HepG2 (cell line): ENCODE results near the gene LAMTOR2. TPM values are rescaled to one million over a fixed set of nuclear protein-coding genes. Genes with fewer than 3 reads are reported as not detected.

ENCODE experiments used
- ATAC-seq: fragments of 200-7000 bp; cut with Tn5 transposase; 3 replicates; pipeline ENCODE4 v1.9.1; 2020; ENCODE audit warnings: mild to moderate bottlenecking, moderate library complexity
- BruUV-seq: library from RNA; stranded (reverse); fragments of 400-500 nt; replicated peaks from 2 replicates; lab custom pipeline; 2021; lab: Mats Ljungman, UMichigan
- CTCF ChIA-PET: fragments of 300-600 bp; formaldehyde crosslinking; extraction: SDS; loops from one replicate; lab custom pipeline; 2021; ENCODE audit warnings: low total read pairs, inconsistent platforms, low intra/inter-chr PET ratio; lab: Yijun Ruan, JAX
- POLR2A ChIA-PET: fragments of 350-600 bp; sonication (Branson Sonifier 250); formaldehyde crosslinking; loops from one replicate; lab custom pipeline; 2020; ENCODE audit warnings: antibody characterized with exemption, inconsistent platforms; lab: Yijun Ruan, JAX
- DNase-seq: peaks from one replicate; pipeline ENCODE4 v3.0.0-alpha.2; 2015; ENCODE audit warnings: low spot score
- FAIRE-seq: peaks from 3 replicates; lab custom pipeline; 2011; peaks lifted over from hg19 to GRCh38; lab: Jason Lieb, UNC
- H2AFZ ChIP-seq: one replicate; pipeline ENCODE4 v1.6.1; 2011; ENCODE audit warnings: low read length, inconsistent platforms
- H3K27ac ChIP-seq: fragments of 300-600 bp; 3 replicates; pipeline ENCODE4 v1.8.0; 2011; ENCODE audit warnings: mixed run types, mild to moderate bottlenecking, mixed read lengths, low read length, inconsistent platforms; ENCODE audit not compliant: insufficient read depth; ENCODE audit errors: extremely low read length
- H3K27me3 ChIP-seq, 2 experiments: fragments of 200-600 bp in 1 of 2; 2 replicates in 1 of 2; 3 replicates in 1 of 2; pipeline versions ENCODE4 v1.6.0 to v1.8.0; 2011; ENCODE audit warnings: low read length in 2 of 2, mild to moderate bottlenecking in 2 of 2, moderate library complexity in 2 of 2, inconsistent platforms in 1 of 2; ENCODE audit not compliant: insufficient read depth in 2 of 2, control insufficient read depth in 1 of 2
- H3K36me3 ChIP-seq, 2 experiments: fragments of 200-600 bp in 1 of 2; replicated peaks in 1 of 2; 2 replicates in 1 of 2; 3 replicates in 1 of 2; pipeline versions ENCODE4 v1.5.1 to v1.8.0; 2011; ENCODE audit warnings: low read length in 2 of 2, inconsistent platforms in 1 of 2; ENCODE audit not compliant: insufficient read depth in 2 of 2, control insufficient read depth in 1 of 2
- H3K4me1 ChIP-seq: 2 replicates; pipeline ENCODE4 v1.5.1; 2012; ENCODE audit warnings: low read length, inconsistent platforms; ENCODE audit not compliant: insufficient read depth
- H3K4me2 ChIP-seq: 2 replicates; pipeline ENCODE4 v1.6.0; 2011; ENCODE audit warnings: low read depth, low read length, inconsistent platforms
- H3K4me3 ChIP-seq, 3 experiments: fragments of 200-600 bp in 1 of 3; sonication (generic), shearing (Covaris generic) in 1 of 3; replicated peaks in 1 of 3; 2 replicates each; pipeline ENCODE4 v1.5.1; 2011 to 2016; ENCODE audit warnings: low read length in 3 of 3, inconsistent platforms in 2 of 3, low read depth in 2 of 3, mild to moderate bottlenecking in 2 of 3, control low read depth in 1 of 3, mixed read lengths in 1 of 3; ENCODE audit not compliant: insufficient read depth in 1 of 3
- H3K79me2 ChIP-seq: one replicate; pipeline ENCODE4 v1.6.1; 2011; ENCODE audit warnings: low read length, inconsistent platforms; ENCODE audit not compliant: insufficient read depth
- H3K9ac ChIP-seq: 2 replicates; pipeline ENCODE4 v1.6.0; 2011; ENCODE audit warnings: mild to moderate bottlenecking, low read depth, low read length, inconsistent platforms; ENCODE audit not compliant: insufficient read depth
- H3K9me3 ChIP-seq: 2 replicates; pipeline ENCODE4 v1.5.1; 2012; ENCODE audit warnings: mild to moderate bottlenecking, low read length
- H4K20me1 ChIP-seq: 2 replicates; pipeline ENCODE4 v1.6.0; 2011; ENCODE audit warnings: inconsistent platforms, mild to moderate bottlenecking, low read length, moderate library complexity; ENCODE audit not compliant: insufficient read depth
- ATF6 ChIP-seq: sonication (generic); formaldehyde crosslinking; conservative IDR thresholded peaks from 2 replicates; pipeline ENCODE4 v1.4.0; 2020; ENCODE audit warnings: missing genetic modification reagents
- GABPB1 ChIP-seq: IDR thresholded peaks from 2 replicates; pipeline ENCODE4 v1.6.1; 2016; ENCODE audit warnings: mild to moderate bottlenecking, missing genetic modification reagents, moderate library complexity, missing compliant biosample characterization
- MXI1 ChIP-seq: IDR thresholded peaks from 3 replicates; pipeline ENCODE4 v1.6.1; 2012; ENCODE audit warnings: low read depth, low read length, inconsistent platforms, borderline replicate concordance
- PLRG1 ChIP-seq: fragments of 450-650 bp; conservative IDR thresholded peaks from 2 replicates; pipeline ENCODE4 v1.6.1; 2016
- TAF1 ChIP-seq: sonication (generic); formaldehyde crosslinking; IDR thresholded peaks from 2 replicates; pipeline ENCODE4 v1.4.0; 2020; ENCODE audit warnings: missing genetic modification reagents
- ZNF292 ChIP-seq: sonication (generic); formaldehyde crosslinking; IDR thresholded peaks from 2 replicates; pipeline ENCODE4 v1.8.1; 2022; ENCODE audit warnings: mild to moderate bottlenecking, low read depth, missing genetic modification reagents, borderline replicate concordance
- ZSCAN12 ChIP-seq: sonication (generic); formaldehyde crosslinking; IDR thresholded peaks from 2 replicates; pipeline ENCODE4 v1.9.0; 2021; ENCODE audit warnings: mild to moderate bottlenecking, missing genetic modification reagents
- WGBS: methylation state at CpG from one replicate; pipeline ENCODE4 v1.1.6; 2017; ENCODE audit warnings: low lambda C conversion rate; 5-methylcytosine and 5-hydroxymethylcytosine counted together
- in situ Hi-C: cut with HindIII; loops from 2 replicates; pipeline ENCODE4 v1.10.0; 2017; ENCODE audit warnings: low pct_unique_long_range_greater_than_20kb; ENCODE audit not compliant: extremely low pct_ligation_motif_present
- intact Hi-C: fragments of 100-400 bp; cut with micrococcal nuclease; formaldehyde crosslinking; loops from one replicate; pipeline ENCODE4 v1.10.0; 2022; ENCODE audit not compliant: unreplicated experiment
- polyA plus RNA-seq, 8 experiments: library from polyadenylated mRNA; depleted of rRNA in 3 of 8; stranded (reverse) in 7 of 8; unstranded in 1 of 8; fragments of >200 nt; fragmentation: Illumina TruSeq in 4 of 8; extraction: Trizol in 4 of 8; gene quantifications; 2 replicates each; pipeline versions ENCODE4 v1.2.1 to v1.2.3, GENCODE V29; 2011 to 2016; ENCODE audit warnings: low read depth in 4 of 8, missing spikeins in 1 of 8, mixed read lengths in 1 of 8; ENCODE audit not compliant: insufficient read depth in 1 of 8
- total RNA-seq, 5 experiments: library from RNA; depleted of rRNA; stranded (reverse); fragments of >200 nt; fragmentation: Illumina TruSeq; extraction: Trizol; gene quantifications; 2 replicates each; pipeline ENCODE4 v1.2.3, GENCODE V29; 2016; ENCODE audit warnings: low read depth in 1 of 5

Gene LAMTOR2
- total and polyA plus RNA-seq, 2 of the 13 experiments (the other 11 are each of a cell fraction or from before 2014, with no cell fraction given), result 36.5 to 66.4 TPM

- no peak for TF ChIP-seq ATF6 (CRISPR knock-in tag)
- TF ChIP-seq ZNF292 (CRISPR knock-in tag), result no peak
- TF ChIP-seq PLRG1, result no peak
- TF ChIP-seq, all 625 proteins: peak for 15
These were observed 48.3 kb downstream of the LAMTOR2 start (continued) for GRCh38 chr1:156102633-156103511.

GRCh38 chr1:156103521-156103947 lies 49.0 kb downstream of the LAMTOR2 start:
- Histone ChIP-seq H3K4me2 (peak overlapping the region; percentile 93), H3K27me3 (0 out of 5 replicates have a peak, but pooled peaks cover 0 to 8% of the 10 kb centered on the region in 2 experiments), H3K4me1 (peaks cover 95% of the 10 kb centered on the region), H2AFZ (no peak overlapping the region), H3K79me2 (no peaks in the 10 kb centered on the region), H3K36me3 (no peaks in the 10 kb centered on the region), H3K4me3 (peak overlapping the region in 1 of 3 experiments; percentile 74; a peak in 1 of 6 replicates), H3K27ac (peak overlapping the region; percentile 69), H3K9ac (peak overlapping the region; percentile 79), H4K20me1 (no peaks in the 10 kb centered on the region), H3K9me3 (no peaks in the 10 kb centered on the region)
- CTCF ChIA-PET, result no interaction called here
- POLR2A ChIA-PET, result interaction anchor here (1.0 to 6.9 kb wide), 5 partner anchors 12 to 179 kb away, joined by 3 to 84 read pairs (median 56); partner anchors contain the start of genes LMNA and SMG5
- intact Hi-C loops (no loop called here), in situ Hi-C loops (no loop called here)
- ATAC-seq (no peak), DNase-seq (no peak), FAIRE-seq (no peak)
- no TSS peak for BruUV-seq
- TF ChIP-seq MXI1 (no peak), GABPB1 (CRISPR knock-in tag) (no peak), ZSCAN12 (CRISPR knock-in tag) (no peak), TAF1 (CRISPR knock-in tag) (0 out of 2 replicates have a peak, but pooled peaks have one; percentile 21)
- WGBS, result 74% methylated on average over 9 of the region's 9 CpGs
